Activated gamma-delta T cell treated with anti-CD3 and anti-CD28 coated beads, Interleukin-2, amount 50 U/mL, for 16 hours (primary cell): Measurements from ENCODE around the gene CPE.
"Not testable (repeated sequence)": the region's sequence is repeated elsewhere in the genome, so short reads cannot be mapped to it uniquely, and the experiment has no call there.

Experiments used
- DNase-seq: peaks from one replicate; pipeline ENCODE4 v3.0.0-alpha.2; 2020; ENCODE audit warnings: low read depth

CPE gene

DNA sequence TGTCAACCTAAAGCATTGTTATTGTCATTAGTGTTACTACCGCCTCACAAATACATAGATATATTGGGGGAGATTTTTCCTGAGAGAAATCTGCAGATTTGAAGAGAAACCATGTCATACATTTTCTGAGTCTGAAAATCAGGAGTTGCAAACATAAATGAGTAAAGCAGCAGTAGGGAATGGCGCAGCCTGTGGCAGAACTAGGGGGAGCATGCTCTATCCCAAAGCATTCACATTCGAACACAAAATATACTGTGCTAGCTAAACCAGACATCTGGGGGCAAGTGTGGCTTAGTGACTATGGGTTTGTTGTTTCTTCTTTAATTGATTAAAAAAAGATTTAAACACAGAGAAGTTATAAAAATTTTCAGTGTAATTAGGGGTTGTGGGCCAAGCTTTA lies 83.2 kb downstream of the CPE start:
- DNase-seq: no peak

DNA sequence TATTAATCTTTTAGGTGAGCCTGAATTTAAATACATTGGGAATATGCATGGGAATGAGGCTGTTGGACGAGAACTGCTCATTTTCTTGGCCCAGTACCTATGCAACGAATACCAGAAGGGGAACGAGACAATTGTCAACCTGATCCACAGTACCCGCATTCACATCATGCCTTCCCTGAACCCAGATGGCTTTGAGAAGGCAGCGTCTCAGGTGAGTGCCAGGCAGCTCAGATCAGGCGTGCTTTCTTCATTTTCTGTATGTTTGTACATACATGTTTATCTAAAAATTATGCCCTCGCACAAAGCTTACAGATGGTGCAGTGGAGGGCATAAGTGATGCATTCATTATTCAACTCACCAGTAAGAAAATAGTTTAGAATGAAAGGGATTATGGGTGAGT lies 85.6 kb downstream of the CPE start:
- DNase-seq: no peak

DNA sequence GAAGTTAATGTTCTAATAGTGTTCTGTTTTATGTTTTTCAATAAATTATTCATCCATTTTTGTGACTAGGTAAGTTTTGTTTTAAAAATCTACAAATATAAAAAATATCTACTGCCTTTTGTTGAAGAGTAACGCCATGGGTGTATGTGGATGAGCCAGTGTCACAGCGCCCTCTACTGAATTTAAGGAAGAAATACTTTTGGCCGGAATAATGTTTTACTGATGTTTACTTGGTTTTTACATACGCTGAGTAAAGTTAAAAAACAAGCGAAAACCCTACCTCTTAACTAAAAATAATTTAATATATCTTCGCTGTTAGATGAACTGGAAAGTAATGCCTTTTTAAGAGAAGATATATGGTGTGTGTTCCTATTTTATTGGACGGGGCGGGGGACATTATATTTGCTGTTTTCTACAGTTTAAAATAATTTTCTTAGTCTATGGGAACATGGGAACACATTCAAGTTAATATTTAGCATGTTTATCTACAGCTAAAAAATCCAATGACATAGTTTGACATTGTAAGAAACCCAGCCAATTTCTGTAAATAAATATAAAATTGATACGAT lies 86.1 kb downstream of the CPE start:
- peak; percentile 4 for DNase-seq

DNA sequence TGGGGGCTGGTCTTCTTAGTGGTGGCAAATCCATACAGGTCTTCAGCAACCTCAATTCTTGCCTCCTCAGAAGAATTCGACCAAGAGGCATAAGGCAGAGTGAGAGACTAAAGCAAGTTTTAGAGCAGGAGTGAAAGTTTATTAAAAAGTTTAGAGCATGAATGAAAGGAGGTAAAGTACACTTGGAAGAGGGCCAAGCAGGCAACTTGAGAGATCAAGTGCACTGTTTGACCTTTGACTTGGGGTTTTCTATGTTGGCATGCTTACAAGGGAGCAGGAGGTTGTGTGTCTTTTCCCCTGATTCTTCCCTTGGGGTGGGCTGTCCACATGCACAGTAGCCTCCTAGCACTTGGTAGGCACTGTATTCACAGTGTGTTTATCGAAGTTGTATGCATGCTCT lies 91.2 kb downstream of the CPE start:
- no peak for DNase-seq

DNA sequence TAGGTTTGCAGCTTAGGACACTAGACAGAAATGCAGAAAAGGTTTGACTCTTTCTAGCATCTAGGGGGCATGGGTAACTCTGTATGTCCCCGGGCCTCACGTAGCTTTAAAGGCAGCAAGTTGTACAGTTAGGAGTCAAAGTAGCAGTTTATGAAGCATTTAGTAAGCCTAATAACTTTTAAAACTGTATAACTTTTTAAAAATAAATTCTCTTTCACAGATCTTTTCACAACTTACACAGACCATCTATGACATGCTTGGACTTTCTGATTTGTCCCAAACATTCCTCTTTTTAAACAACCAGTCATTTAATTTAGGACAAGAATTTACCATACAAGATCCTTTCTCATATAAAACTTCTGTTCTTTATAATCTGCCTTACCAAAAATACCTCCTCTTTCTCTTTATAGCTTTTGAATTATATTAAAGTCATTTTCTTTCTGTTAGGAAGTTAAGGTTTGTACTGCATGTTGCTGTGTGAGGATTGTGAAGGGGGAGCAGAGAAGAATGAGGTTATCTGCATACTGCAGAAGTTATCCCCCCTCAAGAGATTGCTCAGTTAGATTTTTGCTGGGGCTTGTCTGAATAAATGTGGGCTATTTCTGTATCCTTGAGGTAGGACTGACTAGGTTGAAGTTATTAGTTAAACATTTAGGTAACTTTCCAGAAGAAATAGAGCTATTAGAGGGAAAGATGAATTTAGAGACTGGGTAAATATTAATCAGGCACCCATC lies 94.3 kb downstream of the CPE start:
- DNase-seq: no peak

DNA sequence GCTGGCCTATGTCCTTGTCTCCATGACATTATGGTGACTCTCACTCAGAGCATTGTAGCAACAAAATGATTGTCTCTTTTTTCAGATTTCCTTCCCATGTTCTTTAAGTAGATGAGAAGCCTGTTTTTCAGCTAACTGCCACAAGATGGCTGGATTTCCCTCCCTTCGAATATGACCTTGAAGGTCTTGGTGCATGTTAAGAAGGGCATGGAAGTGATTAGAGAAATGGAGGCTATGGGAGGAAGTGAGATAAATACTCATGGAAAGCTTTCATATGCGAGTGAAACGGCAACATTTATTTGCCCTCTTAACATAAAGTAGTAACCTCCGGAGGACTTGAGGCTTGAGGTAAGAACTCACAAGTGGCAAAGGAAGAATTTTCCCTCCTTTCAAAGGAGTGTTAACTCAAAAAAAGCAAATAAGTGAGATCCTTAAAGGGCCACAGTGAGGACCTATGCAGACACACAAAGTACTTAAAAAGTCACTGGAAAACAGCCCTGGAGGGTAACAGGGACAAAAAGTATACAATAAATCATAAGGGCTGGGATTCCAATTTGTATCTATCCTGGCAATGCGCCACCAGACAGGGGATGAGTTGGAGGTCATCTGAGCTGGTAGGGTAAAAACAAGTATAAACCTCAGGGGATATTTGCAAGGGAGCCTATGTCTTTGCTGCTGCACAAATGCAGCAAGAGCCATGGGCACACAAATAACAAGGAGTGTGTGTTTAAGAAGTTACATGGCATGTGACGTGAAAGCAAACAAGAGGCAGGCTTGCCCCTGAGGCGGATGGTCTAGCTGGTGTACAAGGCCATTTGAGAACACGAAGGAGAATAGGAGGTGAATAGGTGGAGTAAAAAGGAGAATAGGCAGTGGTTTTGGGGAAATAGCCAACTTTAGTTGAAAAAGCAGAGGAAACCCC lies 96.2 kb downstream of the CPE start:
- no peak for DNase-seq

DNA sequence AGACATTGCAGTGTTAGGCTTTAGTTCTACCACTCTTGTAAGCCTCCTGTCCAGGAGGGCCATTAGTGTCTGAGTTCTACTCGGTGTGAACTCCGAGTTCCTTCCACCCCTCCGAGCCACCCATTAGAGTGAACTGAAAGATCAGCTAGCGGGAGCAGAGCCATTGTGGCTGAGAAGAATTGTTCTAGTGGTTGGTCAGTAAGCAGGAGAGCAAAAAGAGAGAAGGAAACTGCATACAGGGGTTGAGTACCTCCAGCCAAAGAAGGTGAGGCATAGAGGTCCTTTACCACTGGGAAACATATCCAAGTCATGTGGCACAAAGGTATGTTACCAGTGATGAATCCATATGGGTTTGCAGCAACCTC lies 96.9 kb downstream of the CPE start:
- DNase-seq: no peak

DNA sequence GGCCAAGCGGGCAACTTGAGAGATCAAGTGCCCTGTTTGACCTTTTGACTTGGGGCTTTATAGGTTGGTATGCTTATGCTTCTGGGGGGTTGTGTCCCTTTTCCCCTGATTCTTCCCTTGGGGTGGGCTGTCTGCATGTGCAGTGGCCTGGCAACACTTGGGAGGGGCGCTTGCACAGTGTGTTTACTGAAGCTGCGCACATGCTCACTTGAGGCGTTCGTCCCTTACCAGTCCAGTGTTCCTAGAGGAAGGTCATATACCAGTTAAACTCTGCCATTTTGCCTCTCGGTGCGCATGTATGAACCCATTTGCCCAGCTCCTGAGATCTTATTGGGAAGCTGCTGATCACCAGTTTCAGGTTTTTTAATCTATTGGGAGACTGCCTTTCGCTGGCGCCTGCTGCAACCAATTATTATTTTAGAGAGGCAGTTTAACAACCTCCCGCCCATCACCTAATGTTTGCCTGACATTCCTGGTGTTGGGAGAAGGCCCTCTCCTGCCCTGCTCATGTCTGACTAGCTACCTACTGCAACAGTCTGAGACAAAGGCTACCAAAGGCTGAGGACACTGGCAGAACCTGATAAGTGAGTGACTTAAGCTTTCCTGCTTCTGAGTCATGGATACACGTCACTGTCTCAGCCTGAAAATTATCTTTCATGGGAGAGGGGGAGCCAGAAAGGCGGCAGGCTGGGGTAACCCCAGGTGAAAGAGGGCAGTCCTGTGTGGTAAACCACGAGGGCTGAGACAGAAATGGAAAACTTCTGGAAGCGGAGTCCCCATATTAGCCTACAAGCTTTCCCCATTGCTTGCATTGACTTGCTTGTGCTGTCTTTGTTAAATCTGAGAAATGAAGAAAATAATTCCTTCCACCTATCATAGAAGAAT lies 97.6 kb downstream of the CPE start:
- no peak for DNase-seq

DNA sequence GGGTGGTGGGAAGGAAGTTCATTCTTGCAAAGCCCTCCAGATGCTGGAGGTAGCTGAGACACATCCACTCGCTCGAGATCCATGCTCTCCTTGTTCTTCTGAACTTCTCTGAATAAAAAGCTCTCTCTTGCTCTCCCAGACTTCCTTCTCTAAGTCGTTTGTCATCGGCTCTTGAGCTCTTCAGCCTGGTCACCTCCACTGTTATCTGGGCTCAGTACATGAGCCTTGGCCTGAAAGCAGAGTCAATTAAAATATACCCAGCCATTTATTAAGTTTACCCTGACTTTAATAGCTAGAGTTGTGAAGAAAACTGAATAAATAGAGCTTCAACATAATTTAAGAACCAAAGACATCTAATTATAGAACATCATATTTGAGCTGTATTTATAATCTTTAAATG lies 99.0 kb downstream of the CPE start:
- DNase-seq: no peak

DNA sequence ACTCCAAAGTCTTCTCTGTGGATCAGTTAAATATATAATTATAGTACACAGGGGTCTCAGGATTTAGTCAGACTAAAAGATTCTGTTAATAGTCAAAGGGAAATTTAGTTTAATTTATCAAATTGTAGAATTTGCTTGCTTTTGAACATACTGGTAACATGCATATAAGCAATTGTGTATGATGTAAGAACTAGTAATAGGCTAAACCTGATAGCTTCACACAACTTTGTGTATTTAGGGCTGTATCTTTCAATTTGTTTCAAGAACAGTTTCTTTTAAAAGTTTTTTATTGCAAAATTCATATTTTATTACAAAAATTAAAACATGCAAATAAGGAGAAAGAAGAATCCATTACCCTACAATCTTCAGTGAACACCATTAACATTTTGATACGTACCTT lies 99.5 kb downstream of the CPE start:
- DNase-seq: no peak

DNA sequence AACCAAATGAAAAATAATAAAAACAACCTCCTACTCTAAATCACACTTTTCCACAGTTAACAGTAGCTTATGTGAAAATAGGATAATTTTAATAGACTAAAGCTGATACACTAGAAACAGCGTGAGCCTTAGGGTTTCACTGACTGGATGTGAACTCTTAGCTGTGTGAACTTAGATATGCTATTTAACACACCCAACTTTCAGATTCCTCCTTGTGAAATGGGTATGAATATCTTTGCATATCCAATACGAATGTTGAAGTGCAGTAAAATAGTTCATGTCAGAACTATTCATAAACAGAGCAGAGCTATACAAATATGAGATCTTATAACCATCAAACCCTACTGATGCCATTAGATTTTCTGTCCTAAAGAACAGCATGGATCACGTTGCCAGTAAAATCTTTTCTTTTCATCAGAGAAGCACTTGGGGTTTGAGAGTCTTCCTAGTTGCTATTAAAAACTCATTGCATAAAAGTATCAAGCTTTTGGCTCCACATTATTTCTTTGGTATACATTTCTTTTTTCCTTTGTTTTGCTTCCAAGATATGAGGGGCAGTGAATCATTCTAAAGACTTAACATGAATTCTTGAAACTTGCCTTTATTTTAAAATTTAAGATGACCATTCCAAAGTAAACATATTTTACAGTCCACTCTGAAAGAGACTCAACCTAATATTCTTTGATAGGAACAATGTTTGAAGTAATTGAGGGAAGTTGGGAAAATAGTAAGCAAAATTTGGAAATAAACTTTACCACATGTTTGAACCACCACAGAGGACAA lies 102.4 kb downstream of the CPE start:
- DNase-seq: no peak

DNA sequence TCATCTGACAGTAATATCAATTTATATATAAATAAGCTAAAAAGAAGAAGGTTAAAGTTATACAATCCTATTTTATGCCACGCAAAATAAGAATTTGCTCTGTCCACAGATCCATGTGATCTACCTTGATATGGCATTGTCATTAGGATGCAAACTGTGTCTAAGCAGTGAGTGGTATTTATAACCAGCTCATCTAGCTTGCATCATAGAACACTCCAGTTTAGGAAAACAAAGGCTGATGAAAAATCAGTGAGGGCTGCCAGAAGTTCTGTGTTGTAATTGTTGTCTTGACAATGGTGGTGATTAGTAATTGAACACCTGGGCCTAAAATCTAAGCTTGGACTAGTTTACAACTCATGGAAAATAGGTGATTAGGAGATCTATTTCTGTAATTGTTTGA lies 111.0 kb downstream of the CPE start:
- DNase-seq: no peak

DNA sequence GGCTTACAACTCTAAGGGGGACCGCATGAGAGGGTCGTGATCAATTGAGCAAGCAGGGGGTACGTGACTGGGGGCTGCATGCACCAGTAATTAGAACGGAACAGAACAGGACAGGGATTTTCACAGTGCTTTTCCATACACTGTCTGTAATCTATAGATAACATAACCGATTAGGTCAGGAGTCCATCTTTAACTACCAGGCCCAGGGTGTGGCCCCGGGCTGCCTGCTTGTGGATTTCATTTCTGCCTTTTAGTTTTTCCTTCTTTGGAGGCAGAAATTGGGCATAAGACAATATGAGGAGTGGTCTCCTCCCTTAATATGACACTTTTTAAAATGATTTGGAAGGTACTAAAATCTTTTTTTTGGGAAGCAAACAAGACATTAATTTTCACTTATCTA lies 113.8 kb downstream of the CPE start:
- not testable (repeated sequence) for DNase-seq

DNA sequence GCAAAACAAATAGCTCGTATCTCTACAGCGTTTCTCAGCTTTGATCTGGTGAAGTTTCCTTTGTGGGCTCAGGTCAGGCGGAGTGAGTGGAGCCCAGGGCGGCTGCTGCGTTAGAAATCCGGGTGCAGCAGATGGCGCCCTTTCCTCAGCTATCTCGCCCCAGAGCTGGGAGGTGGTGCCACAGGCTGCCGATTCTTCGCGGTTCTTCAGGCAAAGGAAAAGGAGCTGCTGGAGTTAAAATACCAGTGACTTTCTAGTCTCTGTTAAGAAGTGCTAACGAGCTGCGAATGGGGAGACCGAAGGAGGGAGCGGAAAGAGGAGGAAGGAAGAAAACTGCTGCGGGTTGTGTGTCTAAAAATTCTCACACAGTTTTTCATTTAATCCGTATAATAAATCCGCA lies 114.6 kb downstream of the CPE start:
- DNase-seq: peak; percentile 28

DNA sequence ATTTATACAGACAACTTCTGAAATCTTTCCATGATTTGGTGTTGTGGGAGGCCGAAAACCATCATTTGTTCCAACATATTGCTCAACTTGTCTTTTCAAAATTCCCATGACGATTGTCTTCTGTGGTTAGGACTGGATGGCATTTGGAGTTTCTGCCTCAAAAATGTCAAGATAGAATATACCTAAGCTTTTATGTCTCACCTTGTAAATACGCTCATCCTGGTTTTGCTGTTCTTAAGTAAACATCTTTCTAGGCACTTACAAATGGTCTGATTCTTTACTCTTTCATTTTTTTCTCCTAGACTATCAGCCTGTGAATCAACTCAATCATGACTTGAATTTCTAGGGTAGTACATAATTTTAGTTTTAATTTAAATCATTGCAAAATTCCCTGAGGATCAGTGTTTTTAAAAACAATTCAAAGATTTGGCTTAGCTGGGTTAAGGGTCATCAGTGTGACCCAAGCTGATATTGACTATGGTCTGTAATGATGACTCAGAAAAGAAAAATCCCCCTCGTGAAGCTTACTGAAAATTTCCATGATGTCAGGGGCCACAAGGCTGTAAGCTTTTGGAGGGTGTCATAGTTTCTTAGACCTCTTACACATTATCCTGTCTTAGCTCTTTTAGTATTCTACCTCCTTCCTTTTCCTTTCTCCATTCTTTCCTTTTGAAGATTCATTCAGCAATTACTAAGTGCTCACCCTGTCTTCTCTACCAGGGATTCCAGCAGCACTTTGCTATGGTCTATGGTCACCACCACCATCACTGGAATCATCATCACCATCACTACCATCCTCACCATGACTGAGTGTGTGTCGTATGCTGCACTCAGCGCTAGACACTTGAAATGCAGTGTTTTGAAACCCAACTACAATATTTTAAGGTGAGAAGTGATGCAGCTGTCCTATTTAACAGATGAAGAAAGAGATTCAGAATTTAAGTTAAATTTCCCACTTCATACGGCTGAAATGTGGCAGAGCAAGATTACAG lies 124.4 kb downstream of the CPE start:
- DNase-seq: no peak

DNA sequence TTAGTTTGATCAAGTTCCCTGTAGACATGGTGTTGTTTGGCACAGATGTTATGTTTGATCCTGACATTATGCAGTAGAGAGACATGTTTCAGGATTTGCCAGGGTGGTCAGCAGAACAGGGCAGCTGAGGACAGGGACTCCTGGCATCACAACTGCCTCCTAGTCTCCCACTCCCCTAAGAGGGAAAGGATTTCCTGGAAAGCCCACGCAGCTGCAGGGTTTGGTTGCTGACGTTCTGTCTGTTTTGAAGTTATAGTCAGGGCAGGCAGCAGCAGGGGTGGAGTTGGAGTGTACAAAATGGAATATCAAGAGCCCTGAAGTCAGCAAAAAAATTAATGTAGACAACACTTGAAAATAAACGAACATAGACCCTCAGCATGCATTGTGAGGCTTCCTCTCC lies 125.4 kb downstream of the CPE start:
- DNase-seq: no peak

DNA sequence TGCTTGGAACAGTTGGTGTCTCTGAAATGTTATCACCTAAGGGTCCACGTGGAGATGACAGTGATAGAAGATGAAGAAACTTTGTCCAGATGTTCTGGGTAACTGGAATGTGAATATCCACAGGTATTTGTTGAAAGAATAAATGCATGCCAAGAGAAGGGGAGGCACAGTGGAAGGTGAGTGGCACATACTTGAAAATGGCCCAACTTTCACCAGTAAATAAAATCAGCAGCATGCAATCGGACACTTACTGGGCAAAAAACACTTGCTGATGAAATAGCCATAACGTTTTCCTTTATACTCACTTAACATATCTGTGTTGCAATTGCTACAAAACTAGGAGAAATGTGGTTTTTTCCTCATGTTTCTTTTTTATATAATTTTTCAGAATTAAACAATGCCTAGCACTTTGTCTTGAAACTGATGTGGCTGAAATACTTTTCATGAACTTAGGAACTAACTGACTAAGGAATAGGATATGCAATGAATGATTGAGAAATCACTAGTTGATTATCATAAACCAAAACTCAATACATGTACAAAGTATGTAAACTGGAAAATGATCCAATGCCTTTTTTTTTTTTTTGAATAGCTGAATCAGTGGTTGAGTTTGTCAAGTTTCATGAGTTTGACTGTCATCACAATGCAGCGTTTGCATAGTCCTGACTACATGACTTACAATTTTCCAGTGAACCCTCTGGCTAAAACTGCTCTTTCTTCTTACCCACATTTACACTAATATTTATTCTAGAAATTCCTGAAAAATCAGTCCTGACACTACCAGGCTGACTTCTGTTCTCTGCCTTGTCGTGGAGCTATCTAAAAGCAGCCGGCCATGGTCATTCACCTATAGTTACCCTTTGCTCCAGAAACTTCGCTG lies 127.4 kb downstream of the CPE start:
- no peak for DNase-seq

DNA sequence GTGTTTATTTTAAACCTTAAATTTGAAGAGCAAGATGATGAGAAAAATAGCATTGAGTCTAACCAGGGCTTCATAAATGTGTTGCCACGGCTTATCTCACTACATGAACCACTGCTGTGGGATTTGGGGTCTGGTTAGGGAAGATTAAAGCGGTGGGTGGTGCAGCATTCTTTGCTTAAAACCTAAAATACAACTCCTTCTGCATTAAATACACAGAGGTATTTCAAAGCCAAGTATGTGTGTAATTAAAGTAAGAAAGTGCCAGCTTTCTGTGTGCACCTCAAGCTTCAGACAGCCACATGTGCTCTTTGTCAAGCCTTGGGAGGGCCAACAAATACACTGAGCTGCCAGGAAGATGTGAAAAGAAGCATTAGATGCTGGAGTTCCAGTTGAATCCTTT lies 128.0 kb downstream of the CPE start:
- no peak for DNase-seq

DNA sequence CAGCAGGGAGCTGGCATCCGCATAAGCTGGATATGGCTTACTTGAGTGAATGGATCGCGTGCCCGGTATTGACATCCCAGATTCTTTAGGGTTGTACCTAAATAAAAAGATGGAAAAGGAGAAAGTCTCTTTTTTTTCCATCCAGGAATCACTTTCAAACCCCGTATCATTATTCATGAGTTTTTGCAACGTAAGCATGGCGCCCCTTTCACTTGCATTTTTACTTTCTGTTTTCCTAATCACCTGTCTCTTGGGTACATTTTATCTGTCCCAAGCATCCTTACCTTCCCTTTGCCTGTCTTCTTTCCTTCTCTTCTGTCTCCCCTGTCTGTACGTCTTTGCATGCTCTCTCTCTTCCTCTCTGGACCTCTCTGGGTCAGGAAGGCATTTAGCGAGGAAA lies 128.6 kb downstream of the CPE start:
- DNase-seq: no peak
